Uterus (tissue), 2 donors: Measurements from ENCODE around the gene KYNU.

ENCODE experiments used
- POLR2A ChIP-seq, 2 donors: fragments of 450-650 bp; IDR thresholded peaks; one replicate each; pipeline ENCODE4 v1.6.1; 2016; ENCODE audit warnings: antibody characterized with exemption in 2 of 2, mild to moderate bottlenecking in 1 of 2, moderate library complexity in 1 of 2
- TF ChIP-seq, protein P1 (sequence below), 4 experiments: fragments of 200-600 bp in 2 of 4; fragments of 450-650 bp in 2 of 4; sonication (generic) in 2 of 4; IDR thresholded peaks; one replicate each; pipeline ENCODE4 v1.5.1; 2016 to 2019; ENCODE audit warnings: antibody characterized with exemption in 4 of 4, mild to moderate bottlenecking in 2 of 4, moderate library complexity in 1 of 4

DNA sequence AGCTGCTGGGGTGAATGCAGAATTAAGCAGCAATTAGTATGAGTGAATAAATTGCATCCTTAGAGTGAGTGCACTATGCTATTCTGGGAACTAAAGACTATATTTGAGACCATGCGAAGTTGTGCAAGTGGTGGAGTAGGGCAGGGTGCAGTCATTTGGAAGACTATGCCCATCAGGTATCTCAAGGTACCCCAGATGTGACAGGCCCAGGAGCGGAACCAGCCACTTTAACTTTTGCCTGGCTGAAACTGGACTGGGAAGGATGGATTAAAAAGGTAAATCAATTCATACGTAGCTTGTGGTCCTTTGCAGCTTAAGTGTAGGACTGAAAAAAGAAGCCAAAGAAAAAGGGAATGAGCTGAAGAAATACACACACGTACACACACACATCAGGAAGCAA is 1.7 kb downstream of the KYNU start:
- no peak for TF ChIP-seq POLR2A (IDR thresholded peaks at IDR 0.05)
- TF ChIP-seq, protein P1, sequence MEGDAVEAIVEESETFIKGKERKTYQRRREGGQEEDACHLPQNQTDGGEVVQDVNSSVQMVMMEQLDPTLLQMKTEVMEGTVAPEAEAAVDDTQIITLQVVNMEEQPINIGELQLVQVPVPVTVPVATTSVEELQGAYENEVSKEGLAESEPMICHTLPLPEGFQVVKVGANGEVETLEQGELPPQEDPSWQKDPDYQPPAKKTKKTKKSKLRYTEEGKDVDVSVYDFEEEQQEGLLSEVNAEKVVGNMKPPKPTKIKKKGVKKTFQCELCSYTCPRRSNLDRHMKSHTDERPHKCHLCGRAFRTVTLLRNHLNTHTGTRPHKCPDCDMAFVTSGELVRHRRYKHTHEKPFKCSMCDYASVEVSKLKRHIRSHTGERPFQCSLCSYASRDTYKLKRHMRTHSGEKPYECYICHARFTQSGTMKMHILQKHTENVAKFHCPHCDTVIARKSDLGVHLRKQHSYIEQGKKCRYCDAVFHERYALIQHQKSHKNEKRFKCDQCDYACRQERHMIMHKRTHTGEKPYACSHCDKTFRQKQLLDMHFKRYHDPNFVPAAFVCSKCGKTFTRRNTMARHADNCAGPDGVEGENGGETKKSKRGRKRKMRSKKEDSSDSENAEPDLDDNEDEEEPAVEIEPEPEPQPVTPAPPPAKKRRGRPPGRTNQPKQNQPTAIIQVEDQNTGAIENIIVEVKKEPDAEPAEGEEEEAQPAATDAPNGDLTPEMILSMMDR (IDR thresholded peaks at IDR 0.05) = no peak
